Uterus (tissue), 2 donors: ENCODE measurements around the gene STX10.

ENCODE experiments used
- CTCF ChIP-seq, 4 experiments: fragments of 200-600 bp in 2 of 4; fragments of 450-650 bp in 2 of 4; sonication (generic) in 2 of 4; IDR thresholded peaks; one replicate each; pipeline ENCODE4 v1.5.1; 2016 to 2019; ENCODE audit warnings: antibody characterized with exemption in 4 of 4, mild to moderate bottlenecking in 2 of 4, moderate library complexity in 1 of 4
- POLR2A ChIP-seq, 2 donors: fragments of 450-650 bp; IDR thresholded peaks; one replicate each; pipeline ENCODE4 v1.6.1; 2016; ENCODE audit warnings: antibody characterized with exemption in 2 of 2, mild to moderate bottlenecking in 1 of 2, moderate library complexity in 1 of 2

GRCh38 chr19:13169769-13170168, 19.6 kb upstream of the STX10 start:
- TF ChIP-seq POLR2A (IDR thresholded peaks at IDR 0.05), result no peak
- no peak for TF ChIP-seq CTCF (IDR thresholded peaks at IDR 0.05)
